ENCODE measurements around the gene SEC24D. TPM values are rescaled to one million over a fixed set of nuclear protein-coding genes. Genes with fewer than 3 reads are reported as not detected.

The SEC24D gene
- total RNA-seq, 1 experiment from 2014 or later = 63.1 TPM

DNA sequence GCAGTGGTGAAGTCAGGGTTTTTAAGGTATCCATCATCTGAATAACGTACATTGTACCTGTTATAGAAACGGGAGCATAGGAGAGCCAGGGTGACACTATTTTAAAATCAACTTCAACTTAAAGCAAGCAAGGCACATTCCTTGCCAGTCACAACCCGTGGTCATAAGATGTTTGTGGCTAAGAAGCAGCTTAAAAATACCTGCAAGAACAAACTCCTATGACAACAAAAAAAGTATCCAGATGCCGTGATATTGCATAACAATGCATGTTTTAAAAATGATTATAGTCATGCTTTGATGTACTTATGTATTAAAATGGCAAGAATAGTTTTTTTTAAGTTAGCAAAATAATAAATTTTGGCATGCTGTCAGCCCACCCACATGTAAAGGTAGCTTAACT, 36.3 kb upstream of the SEC24D start (continued):
- no peak for TF ChIP-seq ZBTB21 (CRISPR knock-in tag; IDR thresholded peaks at IDR 0.05; ENCODE audit: borderline replicate concordance)
- no peak for TF ChIP-seq FOXK1 (CRISPR knock-in tag; IDR thresholded peaks at IDR 0.05)
- TF ChIP-seq, protein P1, sequence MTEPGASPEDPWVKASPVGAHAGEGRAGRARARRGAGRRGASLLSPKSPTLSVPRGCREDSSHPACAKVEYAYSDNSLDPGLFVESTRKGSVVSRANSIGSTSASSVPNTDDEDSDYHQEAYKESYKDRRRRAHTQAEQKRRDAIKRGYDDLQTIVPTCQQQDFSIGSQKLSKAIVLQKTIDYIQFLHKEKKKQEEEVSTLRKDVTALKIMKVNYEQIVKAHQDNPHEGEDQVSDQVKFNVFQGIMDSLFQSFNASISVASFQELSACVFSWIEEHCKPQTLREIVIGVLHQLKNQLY (CRISPR knock-in tag; IDR thresholded peaks at IDR 0.05) = no peak

DNA sequence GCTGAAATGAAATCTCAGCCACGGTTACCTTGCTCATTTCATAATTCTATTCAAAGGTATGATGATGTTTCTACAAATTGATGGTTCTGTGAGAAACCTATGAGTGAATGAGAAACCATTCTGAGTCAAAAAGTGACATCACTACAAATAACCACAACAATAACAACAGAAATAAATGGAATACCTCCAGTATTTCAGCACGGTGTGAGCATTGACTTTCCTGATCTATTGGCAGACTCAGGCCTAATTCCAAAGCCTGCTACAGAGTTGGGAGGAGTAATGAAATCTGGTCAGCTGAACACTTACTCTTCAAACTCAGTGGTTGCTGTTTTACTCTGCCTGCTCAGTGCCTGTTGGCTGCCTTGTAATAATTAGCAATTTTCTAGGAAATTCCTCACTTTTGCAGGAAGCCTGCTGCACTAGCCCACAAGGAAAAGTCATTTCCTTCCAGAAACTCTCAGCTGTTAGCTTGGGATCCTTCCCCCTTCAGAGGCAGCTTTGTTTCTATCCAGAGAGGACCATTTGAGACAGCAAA, 33.9 kb upstream of the SEC24D start:
- H3K4me3 Mint-ChIP-seq = no peak overlapping the region
- TF ChIP-seq ZNF396 (CRISPR knock-in tag; IDR thresholded peaks at IDR 0.05; ENCODE audit: borderline replicate concordance) (no peak), ZNF423 (CRISPR knock-in tag; IDR thresholded peaks at IDR 0.05) (no peak), NR1H2 (CRISPR knock-in tag; IDR thresholded peaks at IDR 0.05) (no peak), ZNF219 (CRISPR knock-in tag; IDR thresholded peaks at IDR 0.05; ENCODE audit: borderline replicate concordance) (no peak)
- TF ChIP-seq, protein P2, sequence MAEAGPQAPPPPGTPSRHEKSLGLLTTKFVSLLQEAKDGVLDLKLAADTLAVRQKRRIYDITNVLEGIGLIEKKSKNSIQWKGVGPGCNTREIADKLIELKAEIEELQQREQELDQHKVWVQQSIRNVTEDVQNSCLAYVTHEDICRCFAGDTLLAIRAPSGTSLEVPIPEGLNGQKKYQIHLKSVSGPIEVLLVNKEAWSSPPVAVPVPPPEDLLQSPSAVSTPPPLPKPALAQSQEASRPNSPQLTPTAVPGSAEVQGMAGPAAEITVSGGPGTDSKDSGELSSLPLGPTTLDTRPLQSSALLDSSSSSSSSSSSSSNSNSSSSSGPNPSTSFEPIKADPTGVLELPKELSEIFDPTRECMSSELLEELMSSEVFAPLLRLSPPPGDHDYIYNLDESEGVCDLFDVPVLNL (CRISPR knock-in tag; IDR thresholded peaks at IDR 0.05; ENCODE audit: borderline replicate concordance, low read depth) = no peak
- TF ChIP-seq, protein P3, sequence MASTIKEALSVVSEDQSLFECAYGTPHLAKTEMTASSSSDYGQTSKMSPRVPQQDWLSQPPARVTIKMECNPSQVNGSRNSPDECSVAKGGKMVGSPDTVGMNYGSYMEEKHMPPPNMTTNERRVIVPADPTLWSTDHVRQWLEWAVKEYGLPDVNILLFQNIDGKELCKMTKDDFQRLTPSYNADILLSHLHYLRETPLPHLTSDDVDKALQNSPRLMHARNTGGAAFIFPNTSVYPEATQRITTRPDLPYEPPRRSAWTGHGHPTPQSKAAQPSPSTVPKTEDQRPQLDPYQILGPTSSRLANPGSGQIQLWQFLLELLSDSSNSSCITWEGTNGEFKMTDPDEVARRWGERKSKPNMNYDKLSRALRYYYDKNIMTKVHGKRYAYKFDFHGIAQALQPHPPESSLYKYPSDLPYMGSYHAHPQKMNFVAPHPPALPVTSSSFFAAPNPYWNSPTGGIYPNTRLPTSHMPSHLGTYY (CRISPR knock-in tag; IDR thresholded peaks at IDR 0.05) = no peak
- ATAC-seq (peak; percentile 51), DNase-seq (ENCODE audit: low spot score) (no peak)
- H3K27me3 Mint-ChIP-seq (ENCODE audit: low read depth) = no peaks in the 10 kb centered on the region
- ChIA-PET POLR2A (no interaction called here), CTCF (interaction anchor here (1.6 kb wide), 1 partner anchor 14 kb away, joined by 7 read pairs; no protein-coding TSS in a partner anchor)
- H3K36me3 Mint-ChIP-seq = no peaks in the 10 kb centered on the region
- H3K4me1 Mint-ChIP-seq = peaks cover 25% of the 10 kb centered on the region
- H3K27ac Mint-ChIP-seq = peak overlapping the region; percentile 54
- H3K9me3 Mint-ChIP-seq = peaks cover under 1% of the 10 kb centered on the region; the same call in 1 of the 2 replicates

DNA sequence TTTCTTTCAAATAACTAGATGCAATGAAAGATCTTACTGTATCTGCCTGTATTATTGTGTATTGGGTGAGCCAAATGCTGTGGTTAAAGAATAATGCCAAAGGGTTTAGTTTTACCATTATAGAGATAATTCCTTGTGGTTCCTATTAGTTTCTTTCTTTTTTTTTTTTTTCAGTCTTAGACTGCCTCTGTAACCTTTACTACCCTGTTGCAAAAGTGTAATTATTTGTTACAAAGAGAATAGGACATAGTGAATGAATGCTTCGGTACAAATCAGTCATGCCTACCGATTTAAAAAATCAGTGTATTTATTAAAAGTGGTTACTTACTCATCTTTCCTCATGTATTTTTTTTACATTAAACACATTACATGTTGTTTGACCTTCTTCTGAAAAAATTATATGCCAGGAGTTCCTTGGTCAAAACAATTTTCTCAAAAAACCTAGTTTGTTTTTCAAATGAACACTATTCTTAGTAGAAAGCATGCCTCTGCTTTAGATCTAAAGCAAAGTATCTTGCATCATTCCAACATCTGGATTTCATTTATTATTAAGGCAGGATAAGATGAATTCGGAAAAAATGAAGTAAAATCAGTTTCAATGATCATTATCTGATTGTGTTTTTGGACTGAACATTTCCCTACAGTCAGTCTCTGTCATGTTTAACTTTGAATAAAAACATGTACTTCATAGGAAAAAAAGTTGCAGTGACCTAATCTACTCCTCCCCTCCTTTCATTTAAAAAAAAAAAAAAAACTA, 31.6 kb upstream of the SEC24D start:
- Mint-ChIP-seq H3K36me3 (no peaks in the 10 kb centered on the region), H3K27ac (no peak overlapping the region), H3K4me3 (no peak overlapping the region), H3K9me3 (no peaks in the 10 kb centered on the region), H3K4me1 (peaks cover 25% of the 10 kb centered on the region), H3K27me3 (ENCODE audit: low read depth) (no peaks in the 10 kb centered on the region)
- ATAC-seq (no peak), DNase-seq (ENCODE audit: low spot score) (no peak)
- ChIA-PET CTCF (no interaction called here), POLR2A (no interaction called here)
- TF ChIP-seq ZNF232 (CRISPR knock-in tag; IDR thresholded peaks at IDR 0.05) (no peak), JAZF1 (CRISPR knock-in tag; IDR thresholded peaks at IDR 0.05) (no peak), ZNF138 (CRISPR knock-in tag; conservative IDR thresholded peaks at IDR 0.05) (no peak), ZNF121 (CRISPR knock-in tag; IDR thresholded peaks at IDR 0.05) (no peak), GRHL2 (CRISPR knock-in tag; IDR thresholded peaks at IDR 0.05; ENCODE audit: insufficient replicate concordance, severe bottlenecking) (no peak), TCF7 (CRISPR knock-in tag; IDR thresholded peaks at IDR 0.05; ENCODE audit: low read depth) (no peak), JUN (CRISPR knock-in tag; IDR thresholded peaks at IDR 0.05) (no peak), ZNF317 (CRISPR knock-in tag; IDR thresholded peaks at IDR 0.05; ENCODE audit: borderline replicate concordance, low read depth) (no peak), IRF2 (CRISPR knock-in tag; IDR thresholded peaks at IDR 0.05; ENCODE audit: borderline replicate concordance, low read depth) (no peak), ELF4 (CRISPR knock-in tag; IDR thresholded peaks at IDR 0.05; ENCODE audit: low read depth) (no peak)
- TF ChIP-seq, protein P4, sequence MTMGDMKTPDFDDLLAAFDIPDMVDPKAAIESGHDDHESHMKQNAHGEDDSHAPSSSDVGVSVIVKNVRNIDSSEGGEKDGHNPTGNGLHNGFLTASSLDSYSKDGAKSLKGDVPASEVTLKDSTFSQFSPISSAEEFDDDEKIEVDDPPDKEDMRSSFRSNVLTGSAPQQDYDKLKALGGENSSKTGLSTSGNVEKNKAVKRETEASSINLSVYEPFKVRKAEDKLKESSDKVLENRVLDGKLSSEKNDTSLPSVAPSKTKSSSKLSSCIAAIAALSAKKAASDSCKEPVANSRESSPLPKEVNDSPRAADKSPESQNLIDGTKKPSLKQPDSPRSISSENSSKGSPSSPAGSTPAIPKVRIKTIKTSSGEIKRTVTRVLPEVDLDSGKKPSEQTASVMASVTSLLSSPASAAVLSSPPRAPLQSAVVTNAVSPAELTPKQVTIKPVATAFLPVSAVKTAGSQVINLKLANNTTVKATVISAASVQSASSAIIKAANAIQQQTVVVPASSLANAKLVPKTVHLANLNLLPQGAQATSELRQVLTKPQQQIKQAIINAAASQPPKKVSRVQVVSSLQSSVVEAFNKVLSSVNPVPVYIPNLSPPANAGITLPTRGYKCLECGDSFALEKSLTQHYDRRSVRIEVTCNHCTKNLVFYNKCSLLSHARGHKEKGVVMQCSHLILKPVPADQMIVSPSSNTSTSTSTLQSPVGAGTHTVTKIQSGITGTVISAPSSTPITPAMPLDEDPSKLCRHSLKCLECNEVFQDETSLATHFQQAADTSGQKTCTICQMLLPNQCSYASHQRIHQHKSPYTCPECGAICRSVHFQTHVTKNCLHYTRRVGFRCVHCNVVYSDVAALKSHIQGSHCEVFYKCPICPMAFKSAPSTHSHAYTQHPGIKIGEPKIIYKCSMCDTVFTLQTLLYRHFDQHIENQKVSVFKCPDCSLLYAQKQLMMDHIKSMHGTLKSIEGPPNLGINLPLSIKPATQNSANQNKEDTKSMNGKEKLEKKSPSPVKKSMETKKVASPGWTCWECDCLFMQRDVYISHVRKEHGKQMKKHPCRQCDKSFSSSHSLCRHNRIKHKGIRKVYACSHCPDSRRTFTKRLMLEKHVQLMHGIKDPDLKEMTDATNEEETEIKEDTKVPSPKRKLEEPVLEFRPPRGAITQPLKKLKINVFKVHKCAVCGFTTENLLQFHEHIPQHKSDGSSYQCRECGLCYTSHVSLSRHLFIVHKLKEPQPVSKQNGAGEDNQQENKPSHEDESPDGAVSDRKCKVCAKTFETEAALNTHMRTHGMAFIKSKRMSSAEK (CRISPR knock-in tag; IDR thresholded peaks at IDR 0.05; ENCODE audit: borderline replicate concordance) = no peak
- TF ChIP-seq, protein P5, sequence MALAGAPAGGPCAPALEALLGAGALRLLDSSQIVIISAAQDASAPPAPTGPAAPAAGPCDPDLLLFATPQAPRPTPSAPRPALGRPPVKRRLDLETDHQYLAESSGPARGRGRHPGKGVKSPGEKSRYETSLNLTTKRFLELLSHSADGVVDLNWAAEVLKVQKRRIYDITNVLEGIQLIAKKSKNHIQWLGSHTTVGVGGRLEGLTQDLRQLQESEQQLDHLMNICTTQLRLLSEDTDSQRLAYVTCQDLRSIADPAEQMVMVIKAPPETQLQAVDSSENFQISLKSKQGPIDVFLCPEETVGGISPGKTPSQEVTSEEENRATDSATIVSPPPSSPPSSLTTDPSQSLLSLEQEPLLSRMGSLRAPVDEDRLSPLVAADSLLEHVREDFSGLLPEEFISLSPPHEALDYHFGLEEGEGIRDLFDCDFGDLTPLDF (CRISPR knock-in tag; IDR thresholded peaks at IDR 0.05) = no peak
- TF ChIP-seq, protein P6, sequence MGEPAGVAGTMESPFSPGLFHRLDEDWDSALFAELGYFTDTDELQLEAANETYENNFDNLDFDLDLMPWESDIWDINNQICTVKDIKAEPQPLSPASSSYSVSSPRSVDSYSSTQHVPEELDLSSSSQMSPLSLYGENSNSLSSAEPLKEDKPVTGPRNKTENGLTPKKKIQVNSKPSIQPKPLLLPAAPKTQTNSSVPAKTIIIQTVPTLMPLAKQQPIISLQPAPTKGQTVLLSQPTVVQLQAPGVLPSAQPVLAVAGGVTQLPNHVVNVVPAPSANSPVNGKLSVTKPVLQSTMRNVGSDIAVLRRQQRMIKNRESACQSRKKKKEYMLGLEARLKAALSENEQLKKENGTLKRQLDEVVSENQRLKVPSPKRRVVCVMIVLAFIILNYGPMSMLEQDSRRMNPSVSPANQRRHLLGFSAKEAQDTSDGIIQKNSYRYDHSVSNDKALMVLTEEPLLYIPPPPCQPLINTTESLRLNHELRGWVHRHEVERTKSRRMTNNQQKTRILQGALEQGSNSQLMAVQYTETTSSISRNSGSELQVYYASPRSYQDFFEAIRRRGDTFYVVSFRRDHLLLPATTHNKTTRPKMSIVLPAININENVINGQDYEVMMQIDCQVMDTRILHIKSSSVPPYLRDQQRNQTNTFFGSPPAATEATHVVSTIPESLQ (CRISPR knock-in tag; IDR thresholded peaks at IDR 0.05) = no peak
